SK-N-SH (cell line): ENCODE results near the gene SELENOI. TPM values are rescaled to one million over a fixed set of nuclear protein-coding genes. Genes with fewer than 3 reads are reported as not detected.

Experiments used
- CTCF ChIA-PET: fragments of 300-600, 350-600 bp; formaldehyde crosslinking; extraction: SDS; loops from one replicate; lab custom pipeline; 2021; lab: Yijun Ruan, JAX
- POLR2A ChIA-PET: fragments of 350-600 bp; sonication (Branson Sonifier 250); formaldehyde crosslinking; extraction: SDS; loops from one replicate; lab custom pipeline; 2020; ENCODE audit warnings: antibody characterized with exemption, inconsistent platforms; lab: Yijun Ruan, JAX
- DNase-seq: peaks from one replicate; pipeline ENCODE4 v3.0.0; 2012
- H2AFZ ChIP-seq: fragments of 200-600 bp; sonication (generic); 2 replicates; pipeline ENCODE4 v1.8.1; 2016; ENCODE audit warnings: antibody characterized with exemption, mild to moderate bottlenecking, low read depth
- H3F3A ChIP-seq: fragments of 200-600 bp; sonication (generic); replicated peaks from 2 replicates; pipeline ENCODE3; 2016; ENCODE audit warnings: antibody characterized with exemption, mild to moderate bottlenecking; ENCODE audit not compliant: insufficient read depth
- H3K27ac ChIP-seq, 2 experiments: fragments of 200-500 bp in 1 of 2; fragments of 200-600 bp in 1 of 2; sonication (Bioruptor generic) in 1 of 2; sonication (generic), shearing (Covaris generic) in 1 of 2; 2 replicates each; pipeline versions ENCODE4 v1.5.1 to v1.6.1; 2014 to 2016; ENCODE audit warnings: low read depth in 2 of 2, inconsistent platforms in 1 of 2, low read length in 1 of 2, mild to moderate bottlenecking in 1 of 2, mixed read lengths in 1 of 2
- H3K27me3 ChIP-seq: fragments of 200-600 bp; sonication (generic), shearing (Covaris generic); 2 replicates; pipeline ENCODE4 v1.6.1; 2016; ENCODE audit warnings: mixed run types; ENCODE audit not compliant: insufficient read depth
- H3K36me3 ChIP-seq, 2 experiments: fragments of 200-500 bp in 1 of 2; fragments of 200-600 bp in 1 of 2; sonication (Bioruptor generic) in 1 of 2; sonication (generic) in 1 of 2; replicated peaks in 1 of 2; 2 replicates each; pipeline versions ENCODE3 to v1.5.1; 2014 to 2016; ENCODE audit warnings: low read length in 1 of 2, mild to moderate bottlenecking in 1 of 2; ENCODE audit not compliant: insufficient read depth in 2 of 2, control insufficient read depth in 1 of 2
- H3K4me1 ChIP-seq, 2 experiments: fragments of 200-500 bp in 1 of 2; fragments of 200-600 bp in 1 of 2; sonication (Bioruptor generic) in 1 of 2; sonication (generic), shearing (Covaris generic) in 1 of 2; 2 replicates each; pipeline versions ENCODE4 v1.5.1 to v1.6.1; 2014 to 2016; ENCODE audit warnings: low read depth in 1 of 2, low read length in 1 of 2, mixed run types in 1 of 2; ENCODE audit not compliant: insufficient read depth in 2 of 2, control insufficient read depth in 1 of 2
- H3K4me2 ChIP-seq: fragments of 200-600 bp; sonication (generic), shearing (Covaris generic); 2 replicates; pipeline ENCODE4 v1.6.1; 2017; ENCODE audit warnings: mixed run types
- H3K4me3 ChIP-seq, 2 experiments: fragments of 200-500 bp in 1 of 2; fragments of 200-600 bp in 1 of 2; sonication (Bioruptor generic) in 1 of 2; sonication (generic), shearing (Covaris generic) in 1 of 2; 2 replicates each; pipeline versions ENCODE4 v1.5.1 to v1.8.1; 2014 to 2016; ENCODE audit warnings: low read depth in 2 of 2, inconsistent platforms in 1 of 2, low read length in 1 of 2, mild to moderate bottlenecking in 1 of 2, mixed read lengths in 1 of 2, moderate library complexity in 1 of 2
- H3K79me2 ChIP-seq: fragments of 200-600 bp; sonication (generic); 2 replicates; pipeline ENCODE4 v1.8.1; 2017; ENCODE audit warnings: mild to moderate bottlenecking; ENCODE audit not compliant: insufficient read depth
- H3K9ac ChIP-seq: fragments of 200-600 bp; sonication (generic); 2 replicates; pipeline ENCODE4 v1.6.1; 2017; ENCODE audit warnings: mixed run types
- H3K9me2 ChIP-seq: fragments of 200-600 bp; sonication (generic); 2 replicates; pipeline ENCODE4 v1.6.1; 2017; ENCODE audit warnings: mixed run types
- H3K9me3 ChIP-seq: fragments of 200-600 bp; sonication (generic); 2 replicates; pipeline ENCODE4 v1.6.1; 2017; ENCODE audit warnings: mixed run types, mild to moderate bottlenecking, moderate library complexity
- H4K20me1 ChIP-seq: fragments of 200-600 bp; sonication (generic); 2 replicates; pipeline ENCODE4 v1.6.1; 2017; ENCODE audit warnings: mild to moderate bottlenecking, mixed run types; ENCODE audit not compliant: insufficient read depth
- CHD2 ChIP-seq: fragments of 150-350 bp; IDR thresholded peaks from 2 replicates; pipeline ENCODE4 v1.6.1; 2018; ENCODE audit warnings: low read length; ENCODE audit not compliant: partially characterized antibody
- CTCF ChIP-seq: fragments of 200-600 bp; sonication (generic); IDR thresholded peaks from 2 replicates; pipeline ENCODE4 v1.6.1; 2017; ENCODE audit warnings: antibody characterized with exemption, mild to moderate bottlenecking, moderate library complexity
- EP300 ChIP-seq, 2 experiments: IDR thresholded peaks; 2 replicates each; pipeline versions ENCODE4 v1.4.0 to v1.6.1; 2012; ENCODE audit warnings: borderline replicate concordance in 1 of 2, low read depth in 1 of 2, low read length in 1 of 2
- EZH2phosphoT487 ChIP-seq: fragments of 200-600 bp; sonication (generic); IDR thresholded peaks from 2 replicates; pipeline ENCODE4 v1.6.1; 2017; ENCODE audit warnings: low read depth, mixed run types, mild to moderate bottlenecking, antibody characterized with exemption, moderate library complexity, borderline replicate concordance
- FOSL2 ChIP-seq: IDR thresholded peaks from 2 replicates; pipeline ENCODE4 v1.4.0; 2012; ENCODE audit warnings: low read depth, mild to moderate bottlenecking, moderate library complexity, borderline replicate concordance
- FOXJ3 ChIP-seq: sonication (generic); formaldehyde crosslinking; IDR thresholded peaks from 2 replicates; pipeline ENCODE4 v1.5.1; 2020; ENCODE audit warnings: mild to moderate bottlenecking, missing genetic modification reagents
- FOXM1 ChIP-seq: IDR thresholded peaks from 2 replicates; pipeline ENCODE4 v1.4.0; 2012; ENCODE audit warnings: low read depth, mild to moderate bottlenecking
- JUND ChIP-seq: IDR thresholded peaks from 2 replicates; pipeline ENCODE4 v1.4.0; 2012
- MEF2A ChIP-seq: IDR thresholded peaks from 2 replicates; pipeline ENCODE4 v1.4.0; 2012; ENCODE audit warnings: low read depth, borderline replicate concordance
- MXI1 ChIP-seq: IDR thresholded peaks from 2 replicates; pipeline ENCODE4 v1.6.1; 2012; ENCODE audit warnings: mild to moderate bottlenecking, low read depth, low read length, improper control_type of control experiment
- NFIC ChIP-seq: IDR thresholded peaks from 2 replicates; pipeline ENCODE4 v1.4.0; 2012; ENCODE audit warnings: borderline replicate concordance
- NRF1 ChIP-seq: IDR thresholded peaks from 2 replicates; pipeline ENCODE4 v1.6.1; 2012; ENCODE audit warnings: low read depth, mild to moderate bottlenecking, low read length
- PBX3 ChIP-seq: IDR thresholded peaks from 2 replicates; pipeline ENCODE4; 2012
- RFX5 ChIP-seq: IDR thresholded peaks from 2 replicates; pipeline ENCODE4 v1.6.1; 2012; ENCODE audit warnings: mild to moderate bottlenecking, improper control_type of control experiment, low read length
- TCF12 ChIP-seq: IDR thresholded peaks from 2 replicates; pipeline ENCODE4 v1.4.0; 2012
- TEAD4 ChIP-seq: IDR thresholded peaks from 2 replicates; pipeline ENCODE4 v1.4.0; 2012; ENCODE audit warnings: mild to moderate bottlenecking, borderline replicate concordance; ENCODE audit not compliant: insufficient read depth
- WGBS: methylation state at CpG from one replicate; pipeline ENCODE4 v1.1.6; 2017; ENCODE audit warnings: low lambda C conversion rate; 5-methylcytosine and 5-hydroxymethylcytosine counted together
- polyA plus RNA-seq, 3 experiments: library from polyadenylated mRNA; depleted of rRNA; stranded (reverse); fragments of >200 nt; gene quantifications; 2 replicates each; pipeline ENCODE4 v1.2.3, GENCODE V29; 2012
- TF ChIP-seq, protein P1 (sequence below): IDR thresholded peaks from 2 replicates; pipeline ENCODE4 v1.4.0; 2012; ENCODE audit warnings: low read depth
- TF ChIP-seq, protein P2 (sequence below): IDR thresholded peaks from 2 replicates; pipeline ENCODE4 v1.4.0; 2012; ENCODE audit warnings: low read depth, borderline replicate concordance

SELENOI gene
- polyA plus RNA-seq, 1 of the 3 experiments (the other 2 are of a cell fraction): 4.4 TPM

GRCh38 chr2:26412091-26412673, 66.2 kb downstream of the SELENOI start:
- DNase-seq: no peak
- Histone ChIP-seq H4K20me1 (no peaks in the 10 kb centered on the region), H3K4me2 (peak overlapping the region; percentile 35; the same call in 1 of the 2 replicates), H2AFZ (peak overlapping the region; percentile 36; the same call in 1 of the 2 replicates), H3K36me3 (no peaks in the 10 kb centered on the region), H3K9me2 (no peaks in the 10 kb centered on the region), H3K9ac (no peak overlapping the region), H3K9me3 (no peaks in the 10 kb centered on the region), H3K4me1 (peaks cover 0 to 2% of the 10 kb centered on the region in 2 experiments; a peak in 1 of 4 replicates), H3F3A (no peaks in the 10 kb centered on the region), H3K27me3 (no peaks in the 10 kb centered on the region), H3K79me2 (no peaks in the 10 kb centered on the region), H3K4me3 (no peak overlapping the region), H3K27ac (no peak overlapping the region)
- POLR2A ChIA-PET: no interaction called here
- WGBS: 81% methylated on average over 10 of the region's 10 CpGs
- CTCF ChIA-PET: no interaction called here
- TF ChIP-seq TCF12 (no peak), NFIC (no peak), FOXJ3 (CRISPR knock-in tag) (no peak), EP300 (IDR thresholded peaks at IDR 0.05; ENCODE audit: borderline replicate concordance in 1 of 2, low read depth in 1 of 2, low read length in 1 of 2) (no peak), MXI1 (no peak), PBX3 (no peak), TEAD4 (no peak), JUND (no peak), MEF2A (no peak), NRF1 (no peak), EZH2phosphoT487 (no peak), RFX5 (no peak), CHD2 (no peak), FOXM1 (no peak), FOSL2 (no peak), CTCF (no peak)
- TF ChIP-seq, protein P1, sequence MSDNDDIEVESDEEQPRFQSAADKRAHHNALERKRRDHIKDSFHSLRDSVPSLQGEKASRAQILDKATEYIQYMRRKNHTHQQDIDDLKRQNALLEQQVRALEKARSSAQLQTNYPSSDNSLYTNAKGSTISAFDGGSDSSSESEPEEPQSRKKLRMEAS: no peak
- TF ChIP-seq, protein P2, sequence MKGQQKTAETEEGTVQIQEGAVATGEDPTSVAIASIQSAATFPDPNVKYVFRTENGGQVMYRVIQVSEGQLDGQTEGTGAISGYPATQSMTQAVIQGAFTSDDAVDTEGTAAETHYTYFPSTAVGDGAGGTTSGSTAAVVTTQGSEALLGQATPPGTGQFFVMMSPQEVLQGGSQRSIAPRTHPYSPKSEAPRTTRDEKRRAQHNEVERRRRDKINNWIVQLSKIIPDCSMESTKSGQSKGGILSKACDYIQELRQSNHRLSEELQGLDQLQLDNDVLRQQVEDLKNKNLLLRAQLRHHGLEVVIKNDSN: no peak
